Sigmoid colon (tissue), 7 donors: Measurements from ENCODE around the gene MON2. TPM values are rescaled to one million over a fixed set of nuclear protein-coding genes. Genes with fewer than 3 reads are reported as not detected.

ENCODE experiments used
- DNase-seq: peaks from one replicate; pipeline ENCODE4 v3.0.0-alpha.2; 2019
- H3K27ac ChIP-seq, 4 donors: fragments of 200-600 bp; sonication (generic); one replicate each; pipeline ENCODE4 v1.5.1; 2016 to 2019; ENCODE audit warnings: mild to moderate bottlenecking in 1 of 4
- H3K27me3 ChIP-seq, 3 donors: fragments of 200-600 bp; sonication (generic); one replicate each; pipeline ENCODE4 v1.5.1; 2019; ENCODE audit warnings: mild to moderate bottlenecking in 1 of 3
- H3K36me3 ChIP-seq, 4 donors: fragments of 200-600 bp; sonication (generic); one replicate each; pipeline ENCODE4 v1.5.1; 2016 to 2019
- H3K4me1 ChIP-seq, 4 donors: fragments of 200-600 bp; sonication (generic); one replicate each; pipeline ENCODE4 v1.5.1; 2017 to 2019
- H3K4me3 ChIP-seq, 4 donors: fragments of 200-600 bp; sonication (generic); one replicate each; pipeline ENCODE4 v1.5.1; 2017 to 2019; ENCODE audit warnings: mild to moderate bottlenecking in 2 of 4, moderate library complexity in 1 of 4
- H3K9me3 ChIP-seq, 4 donors: fragments of 200-600 bp in 3 of 4; sonication (generic) in 3 of 4; one replicate each; pipeline versions ENCODE4 v1.5.1 to v1.6.1; 2013 to 2019
- EP300 ChIP-seq, 4 donors: sonication (generic); formaldehyde crosslinking; IDR thresholded peaks; one replicate each; pipeline ENCODE4 v1.6.1; 2017; ENCODE audit warnings: antibody characterized with exemption in 4 of 4
- POLR2A ChIP-seq, 2 donors: fragments of 450-650 bp; IDR thresholded peaks; one replicate each; pipeline ENCODE4 v1.6.1; 2016; ENCODE audit warnings: antibody characterized with exemption in 2 of 2, mild to moderate bottlenecking in 2 of 2, moderate library complexity in 2 of 2
- POLR2AphosphoS5 ChIP-seq, 4 donors: sonication (generic); formaldehyde crosslinking; IDR thresholded peaks; one replicate each; pipeline ENCODE4 v1.6.1; 2017; ENCODE audit warnings: antibody characterized with exemption in 4 of 4
- WGBS, 2 donors: extraction: QIAGEN DNeasy Blood & Tissue Kit; methylation state at CpG; one replicate each; pipeline ENCODE4 v1.1.7; 2013; 5-methylcytosine and 5-hydroxymethylcytosine counted together
- intact Hi-C: fragments of 100-400 bp; cut with DNase I; formaldehyde crosslinking; loops from one replicate; pipeline ENCODE4 v1.15.1; 2023
- polyA plus RNA-seq, 3 donors: library from polyadenylated mRNA; stranded (reverse); fragments of 200-250 nt; gene quantifications; one replicate each; pipeline ENCODE4 v1.2.3, GENCODE V29; 2013
- total RNA-seq, 4 donors: library from RNA; depleted of rRNA; stranded (reverse); fragments of >200 nt; gene quantifications; one replicate each; pipeline ENCODE4 v1.1.0, GENCODE V29; 2016
- TF ChIP-seq, protein P1 (sequence below), 4 experiments: fragments of 450-650 bp in 3 of 4; fragments of 200-600 bp in 1 of 4; IDR thresholded peaks; one replicate each; pipeline ENCODE4 v1.5.1; 2016 to 2019; ENCODE audit warnings: antibody characterized with exemption in 4 of 4, mild to moderate bottlenecking in 3 of 4, moderate library complexity in 2 of 4
- donor health status: healthy with polysubstance abuse.
- donor health status: Bipolar disorder and iron deficiency.
- donor health status: healthy.

The MON2 gene
- total and polyA plus RNA-seq, 7 donors = 4.6 to 92.0 (median 57.1) TPM

DNA sequence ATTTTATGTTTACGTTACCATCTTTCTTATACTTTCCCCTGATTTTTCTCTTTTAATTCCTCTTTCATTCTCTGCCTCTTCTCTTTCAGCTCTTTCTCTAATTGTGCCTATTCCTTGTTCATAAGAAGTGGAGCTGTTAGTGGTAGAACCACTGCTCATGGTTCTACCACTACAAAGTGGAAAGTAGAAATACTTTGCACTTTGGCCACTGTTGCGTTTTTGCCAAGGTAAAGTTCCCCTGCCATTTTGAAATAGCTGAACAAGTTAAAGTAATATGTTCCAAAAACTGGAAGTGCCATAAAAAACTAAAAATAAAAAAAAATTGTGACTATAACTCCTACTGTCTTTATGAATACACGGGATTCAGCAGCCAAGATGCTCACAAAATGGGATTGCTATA lies 130.6 kb downstream of the MON2 start:
- no peak for DNase-seq
- TF ChIP-seq, protein P1, sequence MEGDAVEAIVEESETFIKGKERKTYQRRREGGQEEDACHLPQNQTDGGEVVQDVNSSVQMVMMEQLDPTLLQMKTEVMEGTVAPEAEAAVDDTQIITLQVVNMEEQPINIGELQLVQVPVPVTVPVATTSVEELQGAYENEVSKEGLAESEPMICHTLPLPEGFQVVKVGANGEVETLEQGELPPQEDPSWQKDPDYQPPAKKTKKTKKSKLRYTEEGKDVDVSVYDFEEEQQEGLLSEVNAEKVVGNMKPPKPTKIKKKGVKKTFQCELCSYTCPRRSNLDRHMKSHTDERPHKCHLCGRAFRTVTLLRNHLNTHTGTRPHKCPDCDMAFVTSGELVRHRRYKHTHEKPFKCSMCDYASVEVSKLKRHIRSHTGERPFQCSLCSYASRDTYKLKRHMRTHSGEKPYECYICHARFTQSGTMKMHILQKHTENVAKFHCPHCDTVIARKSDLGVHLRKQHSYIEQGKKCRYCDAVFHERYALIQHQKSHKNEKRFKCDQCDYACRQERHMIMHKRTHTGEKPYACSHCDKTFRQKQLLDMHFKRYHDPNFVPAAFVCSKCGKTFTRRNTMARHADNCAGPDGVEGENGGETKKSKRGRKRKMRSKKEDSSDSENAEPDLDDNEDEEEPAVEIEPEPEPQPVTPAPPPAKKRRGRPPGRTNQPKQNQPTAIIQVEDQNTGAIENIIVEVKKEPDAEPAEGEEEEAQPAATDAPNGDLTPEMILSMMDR (IDR thresholded peaks at IDR 0.05) = no peak
- TF ChIP-seq POLR2A (IDR thresholded peaks at IDR 0.05) (no peak), POLR2AphosphoS5 (IDR thresholded peaks at IDR 0.05) (no peak), EP300 (IDR thresholded peaks at IDR 0.05) (no peak)
- H3K4me3 ChIP-seq = no peak overlapping the region
- no peak overlapping the region for H3K27ac ChIP-seq
- WGBS, 2 donors = 94% methylated on average over 3 of the region's 3 CpGs
- H3K27me3 ChIP-seq = no peaks in the 10 kb centered on the region
- no peaks in the 10 kb centered on the region for H3K9me3 ChIP-seq
- peaks cover 0 to 7% (median 6%) of the 10 kb centered on the region in 4 donors for H3K4me1 ChIP-seq
- H3K36me3 ChIP-seq = peaks cover 0 to 12% (median 2%) of the 10 kb centered on the region in 4 donors
- intact Hi-C loops = no loop called here

DNA sequence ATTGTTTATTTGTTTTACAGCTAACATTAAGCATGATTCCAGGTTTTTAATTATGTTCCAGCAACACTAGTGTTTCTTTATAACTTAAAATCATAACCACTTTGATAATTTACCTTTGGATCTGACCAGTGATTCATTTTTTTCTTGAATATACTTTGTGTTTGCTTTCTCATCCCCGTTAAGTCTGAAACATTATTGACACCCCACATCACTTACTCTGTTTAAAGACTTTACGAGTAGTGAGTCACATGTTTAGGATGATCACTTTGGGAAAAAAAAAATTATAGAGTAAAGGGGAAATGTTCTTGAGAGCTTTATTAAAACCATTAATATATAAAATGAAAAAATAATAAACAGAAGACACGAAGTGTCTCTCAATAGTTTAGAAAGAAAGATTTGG lies 132.2 kb downstream of the MON2 start:
- intact Hi-C loops = no loop called here

DNA sequence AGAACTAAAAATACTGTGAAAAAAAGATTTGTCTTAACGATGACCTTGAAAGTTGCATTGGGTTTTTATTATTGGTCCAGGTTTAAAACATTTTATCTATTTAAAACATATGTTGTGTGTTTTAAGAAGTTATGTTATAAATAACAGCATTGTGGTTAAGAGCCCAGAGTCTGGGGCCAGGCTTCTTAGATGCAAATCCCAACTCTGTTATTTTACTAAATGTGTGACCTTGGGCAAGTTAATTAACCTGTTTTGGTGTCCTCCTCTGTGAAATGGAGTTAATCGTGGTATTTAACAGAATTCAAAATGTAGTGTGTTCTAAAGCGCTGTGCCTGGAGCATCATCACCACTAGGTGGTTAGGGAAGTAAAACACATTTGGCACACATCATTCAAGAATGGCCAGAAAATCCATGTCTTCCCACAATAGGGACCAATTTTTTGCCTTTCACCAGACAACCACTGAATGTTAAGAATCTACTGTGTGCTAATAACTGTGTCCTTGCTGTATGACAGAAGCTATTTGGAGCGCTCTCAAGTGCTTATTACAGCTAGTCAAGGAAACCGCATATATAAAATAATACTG lies 133.3 kb downstream of the MON2 start:
- Histone ChIP-seq H3K27me3 (no peaks in the 10 kb centered on the region), H3K36me3 (no peaks in the 10 kb centered on the region), H3K4me1 (peaks cover 0 to 17% (median 14%) of the 10 kb centered on the region in 4 donors), H3K4me3 (no peak overlapping the region), H3K9me3 (no peaks in the 10 kb centered on the region), H3K27ac (no peak overlapping the region)
- WGBS, 2 donors = 92 to 96% methylated on average over 5 of the region's 5 CpGs
- DNase-seq = no peak
- no peak for TF ChIP-seq POLR2AphosphoS5 (IDR thresholded peaks at IDR 0.05)
- TF ChIP-seq, protein P1 (IDR thresholded peaks at IDR 0.05) = no peak
- TF ChIP-seq POLR2A (IDR thresholded peaks at IDR 0.05) = no peak
- TF ChIP-seq EP300 (IDR thresholded peaks at IDR 0.05) = no peak
- intact Hi-C loops = loop anchor here (5.0 kb wide), 2 partner anchors 122 to 338 kb away; partner anchors contain the start of gene USP15

More for the DNA sequence above, 132.2 kb downstream of the MON2 start:
- DNase-seq = no peak
- TF ChIP-seq EP300 (IDR thresholded peaks at IDR 0.05) = no peak
- H3K4me1 ChIP-seq = peaks cover 0 to 7% (median 6%) of the 10 kb centered on the region in 4 donors
- 58 to 85% methylated on average over 3 of the region's 3 CpGs for WGBS, 2 donors
- no peak overlapping the region for H3K27ac ChIP-seq
- H3K4me3 ChIP-seq = no peak overlapping the region
- no peaks in the 10 kb centered on the region for H3K27me3 ChIP-seq
- H3K9me3 ChIP-seq = no peaks in the 10 kb centered on the region
- H3K36me3 ChIP-seq = no peaks in the 10 kb centered on the region

DNA sequence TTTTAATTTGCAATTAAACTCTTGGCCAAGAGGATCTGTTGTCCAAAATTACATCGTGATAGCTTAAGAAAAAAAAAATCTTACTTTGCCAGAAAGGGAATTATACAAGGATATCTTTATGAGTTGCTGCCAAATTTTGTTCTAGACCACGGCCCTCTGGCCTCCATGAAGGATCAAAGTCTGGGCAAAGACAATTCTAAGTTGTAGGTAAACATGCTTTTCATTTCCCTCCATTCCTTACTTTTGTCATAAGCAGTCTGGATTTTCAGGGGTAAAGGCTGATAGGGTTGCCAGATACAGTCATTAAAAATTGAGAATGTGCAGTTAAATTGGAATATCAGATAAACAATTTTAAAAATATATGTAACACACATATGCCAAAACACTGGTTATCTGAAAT lies 135.1 kb downstream of the MON2 start:
- no peak for DNase-seq
- TF ChIP-seq EP300 (IDR thresholded peaks at IDR 0.05) (no peak), POLR2AphosphoS5 (IDR thresholded peaks at IDR 0.05) (no peak), POLR2A (IDR thresholded peaks at IDR 0.05) (no peak)
- TF ChIP-seq, protein P1 (IDR thresholded peaks at IDR 0.05) = no peak
- H3K36me3 ChIP-seq = no peaks in the 10 kb centered on the region
- no peaks in the 10 kb centered on the region for H3K27me3 ChIP-seq
- H3K27ac ChIP-seq = peak overlapping the region; percentile 94 to 100 (median 100)
- H3K4me1 ChIP-seq = peaks cover 0 to 29% (median 21%) of the 10 kb centered on the region in 4 donors
- peak overlapping the region; percentile 62 to 95 (median 86) for H3K4me3 ChIP-seq
- WGBS, 2 donors = 13 to 51% methylated on average over 2 of the region's 2 CpGs
- H3K9me3 ChIP-seq = no peaks in the 10 kb centered on the region
- intact Hi-C loops = loop anchor here (2.0 to 5.0 kb wide), 3 partner anchors 121 to 339 kb away; partner anchors contain the start of genes MON2 and USP15

DNA sequence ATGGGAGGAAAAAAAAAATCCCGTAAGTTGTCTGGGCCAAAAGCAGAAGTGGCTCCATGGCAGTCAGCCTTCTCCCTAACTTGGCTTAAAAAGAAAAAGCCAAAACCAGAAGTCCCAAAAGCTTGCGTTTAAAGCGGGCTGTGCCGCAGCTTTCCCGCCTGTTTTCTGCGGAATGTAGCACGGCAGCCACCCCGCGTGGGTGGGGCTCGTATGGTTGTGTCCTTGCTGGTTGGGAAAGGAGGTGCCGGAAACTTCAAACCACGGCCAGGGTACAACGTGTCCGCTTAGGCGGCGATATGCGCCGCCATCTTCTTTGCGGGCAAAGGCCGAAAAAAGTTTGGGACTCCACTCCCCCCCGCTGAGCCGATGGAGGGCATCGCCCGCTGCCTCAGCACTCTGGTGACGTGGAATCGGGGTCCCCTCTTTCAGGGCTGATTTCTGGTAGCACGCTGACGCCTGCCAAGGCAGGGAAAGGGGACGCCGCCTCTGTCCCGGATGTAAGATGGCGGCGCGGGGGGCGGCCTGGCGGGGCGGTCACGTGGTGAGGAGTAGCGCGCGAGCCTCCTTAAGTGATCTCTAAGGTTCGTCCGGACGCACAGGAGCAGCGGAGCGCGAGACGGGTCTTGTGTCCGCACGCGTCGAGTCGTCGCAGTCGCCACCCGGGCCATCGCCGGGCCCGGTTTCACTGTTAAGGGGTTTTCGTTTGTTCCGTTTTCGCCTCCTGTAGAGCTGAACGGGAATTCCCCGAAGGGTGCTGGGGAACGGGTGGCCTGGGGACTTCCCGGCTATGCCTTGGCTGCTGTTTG lies 135.8 kb downstream of the MON2 start:
- DNase-seq = peak; percentile 95
- H3K27ac ChIP-seq = peak overlapping the region; percentile 94 to 100 (median 100)
- no peak for TF ChIP-seq EP300 (IDR thresholded peaks at IDR 0.05)
- TF ChIP-seq POLR2A (IDR thresholded peaks at IDR 0.05) = peak in 1 of 2 donors; percentile 59
- peak; percentile 64 to 83 (median 75) for TF ChIP-seq POLR2AphosphoS5 (IDR thresholded peaks at IDR 0.05)
- TF ChIP-seq, protein P1 (IDR thresholded peaks at IDR 0.05) = no peak
- H3K27me3 ChIP-seq = no peaks in the 10 kb centered on the region
- WGBS, 2 donors = 0% methylated on average over 66 of the region's 66 CpGs
- no peaks in the 10 kb centered on the region for H3K9me3 ChIP-seq
- intact Hi-C loops = loop anchor here (1.0 to 5.0 kb wide), 5 partner anchors 30 to 340 kb away; partner anchors contain the start of genes MON2 and USP15
- no peaks in the 10 kb centered on the region for H3K36me3 ChIP-seq
- H3K4me3 ChIP-seq = peak overlapping the region; percentile 62 to 95 (median 86)
- peaks cover 0 to 29% (median 21%) of the 10 kb centered on the region in 4 donors for H3K4me1 ChIP-seq
